Renal cortical epithelial cell (primary cell): Measurements from ENCODE around the gene MAPK12. TPM values are rescaled to one million over a fixed set of nuclear protein-coding genes. Genes with fewer than 3 reads are reported as not detected.

Source experiments
- DNase-seq: peaks from one replicate; pipeline ENCODE4 v3.0.0-alpha.2; 2011; ENCODE audit warnings: low read depth
- total RNA-seq: library from RNA; depleted of rRNA; stranded (reverse); fragments of >200 nt; gene quantifications from 2 replicates; pipeline ENCODE4 v1.2.3, GENCODE V29; 2014

The MAPK12 gene
- total RNA-seq, 1 donor from 2014 or later: 22.0 TPM

GRCh38 chr22:50299785-50300619 is 38.5 kb upstream of the MAPK12 start:
- DNase-seq: no peak

GRCh38 chr22:50298937-50299784 is 37.7 kb upstream of the MAPK12 start:
- no peak for DNase-seq

GRCh38 chr22:50298266-50298637 is 36.8 kb upstream of the MAPK12 start:
- DNase-seq: no peak

GRCh38 chr22:50297510-50298265 is 36.2 kb upstream of the MAPK12 start:
- no peak for DNase-seq

GRCh38 chr22:50296658-50297490 is 35.4 kb upstream of the MAPK12 start:
- no peak for DNase-seq

- no peak for DNase-seq
Observed at GRCh38 chr22:50294319-50294656, 32.8 kb upstream of the MAPK12 start.

- peak; percentile 68 for DNase-seq
Observed at GRCh38 chr22:50293441-50294318, 32.2 kb upstream of the MAPK12 start.

- DNase-seq: peak; percentile 61
Observed at GRCh38 chr22:50292643-50293440, 31.4 kb upstream of the MAPK12 start.

- no peak for DNase-seq
Observed at GRCh38 chr22:50289942-50290630, 28.6 kb upstream of the MAPK12 start.

GRCh38 chr22:50289151-50289941 is 27.9 kb upstream of the MAPK12 start:
- no peak for DNase-seq

- DNase-seq: no peak
Observed at GRCh38 chr22:50287731-50288130, 26.2 kb upstream of the MAPK12 start.

GRCh38 chr22:50286701-50287318 is 25.3 kb upstream of the MAPK12 start:
- DNase-seq: no peak

- no peak for DNase-seq
Observed at GRCh38 chr22:50286275-50286674, 24.8 kb upstream of the MAPK12 start.

- DNase-seq: no peak
Observed at GRCh38 chr22:50285568-50286229, 24.2 kb upstream of the MAPK12 start.

- DNase-seq: no peak
Observed at GRCh38 chr22:50284479-50284878, 23.0 kb upstream of the MAPK12 start.

GRCh38 chr22:50283821-50284220 is 22.3 kb upstream of the MAPK12 start:
- DNase-seq: no peak
